Mesenchymal stem cell (in vitro differentiated cells and primary cell): ENCODE data around the gene TBXA2R. TPM values are rescaled to one million over a fixed set of nuclear protein-coding genes. Genes with fewer than 3 reads are reported as not detected.

Experiments used
- DNase-seq: peaks from one replicate; pipeline ENCODE4 v3.0.0-alpha.2; 2013
- H2AFZ ChIP-seq: one replicate; pipeline ENCODE4 v1.6.1; 2013; ENCODE audit warnings: low read depth, mild to moderate bottlenecking, control low read depth, inconsistent platforms, low read length, moderate library complexity
- H2AK5ac ChIP-seq: 2 replicates; pipeline ENCODE4 v1.6.1; 2013; ENCODE audit warnings: low read length, moderate library complexity, mild to moderate bottlenecking, inconsistent platforms; ENCODE audit not compliant: severe bottlenecking
- H2BK120ac ChIP-seq: one replicate; pipeline ENCODE4 v1.6.1; 2013; ENCODE audit warnings: low read depth, mild to moderate bottlenecking, inconsistent platforms, low read length, moderate library complexity
- H2BK12ac ChIP-seq, 2 experiments: one replicate each; pipeline ENCODE4 v1.6.1; 2013; ENCODE audit warnings: inconsistent platforms in 2 of 2, low read length in 2 of 2, mild to moderate bottlenecking in 2 of 2, moderate library complexity in 2 of 2, control low read depth in 1 of 2
- H2BK15ac ChIP-seq: one replicate; pipeline ENCODE4 v1.6.1; 2013; ENCODE audit warnings: mild to moderate bottlenecking, low read depth, inconsistent platforms; ENCODE audit not compliant: poor library complexity, severe bottlenecking
- H2BK5ac ChIP-seq: 2 replicates; pipeline ENCODE4 v1.6.1; 2013; ENCODE audit warnings: low read depth, mild to moderate bottlenecking, low read length, control low read depth, inconsistent platforms; ENCODE audit not compliant: poor library complexity, severe bottlenecking
- H3K14ac ChIP-seq, 2 experiments: one replicate each; pipeline ENCODE4 v1.6.1; 2013; ENCODE audit warnings: inconsistent platforms in 2 of 2, low read length in 2 of 2, control low read depth in 1 of 2, mild to moderate bottlenecking in 1 of 2, moderate library complexity in 1 of 2
- H3K18ac ChIP-seq, 2 experiments: one replicate each; pipeline ENCODE4 v1.6.1; 2013; ENCODE audit warnings: inconsistent platforms in 2 of 2, low read length in 2 of 2, control low read depth in 1 of 2, low read depth in 1 of 2, mild to moderate bottlenecking in 1 of 2
- H3K23ac ChIP-seq, 2 experiments: one replicate each; pipeline ENCODE4 v1.6.1; 2013; ENCODE audit warnings: inconsistent platforms in 2 of 2, low read length in 2 of 2, mild to moderate bottlenecking in 2 of 2, moderate library complexity in 2 of 2, control low read depth in 1 of 2
- H3K27ac ChIP-seq: 2 replicates; pipeline ENCODE4 v1.5.1; 2013; ENCODE audit warnings: mild to moderate bottlenecking, moderate library complexity, low read length, control low read depth, inconsistent platforms; ENCODE audit not compliant: poor library complexity, severe bottlenecking
- H3K27me3 ChIP-seq, 2 experiments: 2 replicates each; pipeline versions ENCODE4 v1.6.1 to v1.7.0; 2013; ENCODE audit warnings: low read length in 2 of 2, mild to moderate bottlenecking in 2 of 2, moderate library complexity in 2 of 2, control low read depth in 1 of 2, inconsistent platforms in 1 of 2; ENCODE audit not compliant: control insufficient read depth in 1 of 2, insufficient read depth in 1 of 2
- H3K36me3 ChIP-seq, 2 experiments: 2 replicates each; pipeline versions ENCODE4 v1.6.1 to v1.7.0; 2013; ENCODE audit warnings: low read length in 2 of 2, control low read depth in 1 of 2, inconsistent platforms in 1 of 2, low read depth in 1 of 2, mild to moderate bottlenecking in 1 of 2; ENCODE audit not compliant: insufficient read depth in 2 of 2, control insufficient read depth in 1 of 2
- H3K4ac ChIP-seq, 2 experiments: one replicate each; pipeline ENCODE4 v1.6.1; 2013; ENCODE audit warnings: inconsistent platforms in 2 of 2, low read length in 2 of 2, mild to moderate bottlenecking in 2 of 2, moderate library complexity in 2 of 2, control low read depth in 1 of 2, low read depth in 1 of 2
- H3K4me1 ChIP-seq: 2 replicates; pipeline ENCODE4 v1.6.1; 2013; ENCODE audit warnings: low read depth, low read length, control low read depth; ENCODE audit not compliant: control insufficient read depth, insufficient read depth
- H3K4me2 ChIP-seq: 2 replicates; pipeline ENCODE4 v1.6.1; 2013; ENCODE audit warnings: low read length, mild to moderate bottlenecking, inconsistent platforms; ENCODE audit not compliant: poor library complexity, severe bottlenecking
- H3K4me3 ChIP-seq, 2 experiments: 2 replicates each; pipeline versions ENCODE4 v1.5.1 to v1.7.0; 2013; ENCODE audit warnings: low read length in 2 of 2, mild to moderate bottlenecking in 2 of 2, control low read depth in 1 of 2, low read depth in 1 of 2; ENCODE audit not compliant: insufficient read depth in 1 of 2
- H3K79me1 ChIP-seq: replicated peaks from 2 replicates; pipeline ENCODE4 v1.6.1; 2013; ENCODE audit warnings: mild to moderate bottlenecking, control low read depth, low read length, inconsistent platforms; ENCODE audit not compliant: poor library complexity, severe bottlenecking
- H3K9ac ChIP-seq: 2 replicates; pipeline ENCODE4 v1.7.0; 2013; ENCODE audit warnings: mild to moderate bottlenecking, low read length, moderate library complexity
- H3K9me3 ChIP-seq: 2 replicates; pipeline ENCODE4 v1.7.0; 2013; ENCODE audit warnings: mild to moderate bottlenecking, low read length; ENCODE audit not compliant: control insufficient read depth
- H4K8ac ChIP-seq: one replicate; pipeline ENCODE4 v1.6.1; 2013; ENCODE audit warnings: inconsistent platforms, mild to moderate bottlenecking, low read length, moderate library complexity
- H4K91ac ChIP-seq: one replicate; pipeline ENCODE4 v1.6.1; 2013; ENCODE audit warnings: mild to moderate bottlenecking, low read length, inconsistent platforms
- WGBS: methylation state at CpG from one replicate; pipeline ENCODE4 v1.1.7; 2013; ENCODE audit warnings: mixed read lengths; 5-methylcytosine and 5-hydroxymethylcytosine counted together
- polyA plus RNA-seq, 2 experiments: library from polyadenylated mRNA; stranded (reverse); fragments of 200-250 nt; gene quantifications; one replicate each; pipeline ENCODE4 v1.2.3, GENCODE V29; 2013

Gene TBXA2R
- polyA plus RNA-seq (2013, experiment 1 of 2) = 6.8 TPM
- polyA plus RNA-seq (2013, experiment 2 of 2) = 6.9 TPM

DNA sequence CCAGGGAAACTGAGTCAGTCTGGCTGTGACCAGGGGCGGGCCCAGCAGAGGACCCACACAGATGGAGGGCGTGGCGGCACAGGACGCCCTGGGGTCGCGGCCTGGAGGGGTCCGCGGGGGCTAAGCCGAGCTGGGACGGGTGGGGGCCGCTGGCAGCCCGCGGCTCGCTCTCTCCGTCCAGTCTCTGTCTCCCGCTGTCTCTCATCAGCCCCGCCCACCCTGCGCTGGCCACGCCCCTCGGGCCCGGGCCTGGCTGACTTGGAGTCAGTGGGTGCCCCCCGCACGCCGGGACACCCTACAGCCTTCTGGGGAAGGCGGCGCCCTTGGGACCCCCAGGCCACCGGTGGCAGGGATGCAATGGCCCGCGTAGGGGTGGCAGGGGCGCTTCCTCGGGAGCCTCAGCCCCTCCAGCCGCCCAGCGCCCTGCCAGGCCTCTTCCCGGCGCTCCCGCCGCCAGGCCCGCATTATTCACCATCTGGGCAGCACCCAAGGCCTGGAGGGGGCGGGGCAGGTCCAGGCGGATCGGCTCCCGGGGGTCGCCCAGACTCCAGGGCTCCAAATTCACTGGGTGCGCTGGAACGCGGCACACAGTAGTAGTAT is at the start of gene TBXA2R:
Gene TBXA2R (minus strand): TSS at position 186 of the 600 bp plus-strand sequence. CDS start 6,241 bp downstream, outside the sequence.
- H3K4me1 ChIP-seq = peaks cover 53% of the 10 kb centered on the region
- peak; percentile 75 for DNase-seq
- H2BK120ac ChIP-seq = peak within 1 kb of the TSS; percentile 77
- H3K9me3 ChIP-seq = no peaks in the 10 kb centered on the region
- H3K4me3 ChIP-seq = peak within 1 kb of the TSS; percentile 83 to 86
- peaks cover 12 to 36% of the 10 kb centered on the region in 2 experiments for H3K36me3 ChIP-seq
- H3K4ac ChIP-seq = peak within 1 kb of the TSS; percentile 69 to 88
- H3K79me1 ChIP-seq = peaks cover 32% of the 10 kb centered on the region
- peak within 1 kb of the TSS; percentile 32 for H2AK5ac ChIP-seq
- peak within 1 kb of the TSS; percentile 66 for H2AFZ ChIP-seq
- H2BK15ac ChIP-seq = peak within 1 kb of the TSS; percentile 88
- H3K9ac ChIP-seq = peak within 1 kb of the TSS; percentile 82
- WGBS = 4% methylated on average over 41 of the region's 46 CpGs
- H2BK5ac ChIP-seq = peak within 1 kb of the TSS; percentile 35
- peak within 1 kb of the TSS in 1 of 2 experiments; percentile 86 for H3K23ac ChIP-seq
- peak within 1 kb of the TSS; percentile 76 for H3K27ac ChIP-seq
- peak within 1 kb of the TSS; percentile 94 for H4K91ac ChIP-seq
- H4K8ac ChIP-seq = peak within 1 kb of the TSS; percentile 96
- peak within 1 kb of the TSS; percentile 86 to 92 for H3K18ac ChIP-seq
- no peaks in the 10 kb centered on the region for H3K27me3 ChIP-seq
- H2BK12ac ChIP-seq = peak within 1 kb of the TSS; percentile 41 to 42
- peak within 1 kb of the TSS; percentile 93 for H3K4me2 ChIP-seq
- peak within 1 kb of the TSS in 1 of 2 experiments; percentile 93 for H3K14ac ChIP-seq

- H4K91ac ChIP-seq = peak overlapping the region; percentile 72
These were observed 49.5 kb upstream of the TBXA2R start for GRCh38 chr19:3656073-3656746.

GRCh38 chr19:3655402-3656072 is 48.9 kb upstream of the TBXA2R start:
- Histone ChIP-seq H2BK15ac (peak overlapping the region; percentile 17), H3K4me2 (no peak overlapping the region), H3K27me3 (no peaks in the 10 kb centered on the region), H4K91ac (peak overlapping the region; percentile 87), H3K23ac (peak overlapping the region in 1 of 2 experiments; percentile 19), H4K8ac (peak overlapping the region; percentile 93), H3K36me3 (peaks cover 69 to 83% of the 10 kb centered on the region in 2 experiments), H2BK12ac (peak overlapping the region in 1 of 2 experiments; percentile 70), H3K4me1 (peaks cover 43% of the 10 kb centered on the region), H2BK120ac (peak overlapping the region; percentile 22), H3K18ac (peak overlapping the region; percentile 50 to 94), H2AFZ (no peak overlapping the region), H3K14ac (peak overlapping the region in 1 of 2 experiments; percentile 28), H3K9me3 (no peaks in the 10 kb centered on the region), H3K4me3 (no peak overlapping the region), H3K4ac (peak overlapping the region; percentile 64 to 98), H2AK5ac (peak overlapping the region; percentile 99), H2BK5ac (peak overlapping the region; percentile 97), H3K27ac (peak overlapping the region; percentile 99), H3K9ac (peak overlapping the region; percentile 88), H3K79me1 (peaks cover 37% of the 10 kb centered on the region)
- DNase-seq = peak; percentile 96
- 44% methylated on average over 19 of the region's 25 CpGs for WGBS

More at GRCh38 chr19:3656073-3656746, 49.5 kb upstream of the TBXA2R start:
- Histone ChIP-seq H2BK15ac (peak overlapping the region; percentile 77), H3K9me3 (no peaks in the 10 kb centered on the region), H2BK120ac (peak overlapping the region; percentile 80), H3K4me1 (peaks cover 43% of the 10 kb centered on the region), H2BK5ac (peak overlapping the region; percentile 91), H2BK12ac (peak overlapping the region; percentile 23 to 84), H3K79me1 (peaks cover 34% of the 10 kb centered on the region), H3K4me2 (peak overlapping the region; percentile 48), H3K14ac (peak overlapping the region in 1 of 2 experiments; percentile 6), H3K27ac (peak overlapping the region; percentile 99), H2AK5ac (peak overlapping the region; percentile 91), H3K4ac (peak overlapping the region; percentile 40 to 58), H3K23ac (no peak overlapping the region), H4K8ac (peak overlapping the region; percentile 56), H2AFZ (no peak overlapping the region), H3K36me3 (peaks cover 72 to 83% of the 10 kb centered on the region in 2 experiments), H3K9ac (no peak overlapping the region), H3K18ac (peak overlapping the region in 1 of 2 experiments; percentile 50), H3K27me3 (no peaks in the 10 kb centered on the region), H3K4me3 (no peak overlapping the region)
- peak; percentile 43 for DNase-seq
- 77% methylated on average over 36 of the region's 36 CpGs for WGBS
